ENCODE data around the gene PLCH2. TPM values are rescaled to one million over a fixed set of nuclear protein-coding genes. Genes with fewer than 3 reads are reported as not detected.

PLCH2 gene
- total and polyA plus RNA-seq, 2 of the 13 experiments (the other 11 are each of a cell fraction or from before 2014, with no cell fraction given) = 0.15 to 0.67 TPM

DNA sequence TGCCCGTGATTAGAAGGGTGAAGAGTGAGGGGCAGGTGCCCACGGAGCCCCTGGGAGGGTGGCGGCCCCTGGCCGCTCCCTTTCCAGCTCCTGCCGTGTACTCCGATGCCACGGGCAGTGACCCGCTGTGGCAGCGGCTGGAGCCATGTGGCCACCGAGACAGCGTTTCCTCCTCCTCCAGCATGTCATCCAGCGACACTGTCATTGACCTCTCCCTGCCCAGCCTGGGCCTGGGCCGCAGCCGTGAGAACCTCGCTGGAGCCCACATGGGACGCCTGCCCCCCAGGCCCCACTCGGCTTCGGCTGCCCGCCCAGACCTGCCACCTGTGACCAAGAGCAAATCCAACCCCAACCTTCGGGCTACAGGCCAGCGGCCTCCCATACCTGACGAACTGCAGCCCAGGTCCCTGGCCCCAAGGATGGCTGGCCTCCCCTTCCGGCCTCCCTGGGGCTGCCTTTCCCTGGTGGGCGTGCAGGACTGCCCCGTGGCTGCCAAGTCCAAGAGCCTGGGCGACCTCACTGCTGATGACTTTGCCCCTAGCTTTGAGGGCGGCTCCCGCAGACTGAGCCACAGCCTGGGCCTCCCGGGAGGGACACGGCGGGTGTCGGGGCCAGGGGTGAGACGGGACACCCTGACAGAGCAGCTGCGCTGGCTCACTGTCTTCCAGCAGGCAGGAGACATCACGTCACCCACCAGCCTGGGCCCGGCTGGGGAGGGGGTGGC, 28.3 kb downstream of the PLCH2 start (continued):
- TF ChIP-seq ZBTB1 (CRISPR knock-in tag; IDR thresholded peaks at IDR 0.05; ENCODE audit: borderline replicate concordance) (no peak), MED1 (CRISPR knock-in tag; IDR thresholded peaks at IDR 0.05) (no peak), POGZ (CRISPR knock-in tag; IDR thresholded peaks at IDR 0.05) (no peak), ZNF841 (CRISPR knock-in tag; IDR thresholded peaks at IDR 0.05; ENCODE audit: borderline replicate concordance) (no peak), AGO2 (optimal IDR thresholded peaks at IDR 0.05; ENCODE audit: low read depth, low read length) (peak; percentile 53), HMGA1 (CRISPR knock-in tag; conservative IDR thresholded peaks at IDR 0.05) (no peak), ZFP37 (CRISPR knock-in tag; IDR thresholded peaks at IDR 0.05; ENCODE audit: borderline replicate concordance) (no peak), MAZ (IDR thresholded peaks at IDR 0.05; ENCODE audit: borderline replicate concordance, low read depth, low read length) (no peak), MAZ (CRISPR knock-in tag; IDR thresholded peaks at IDR 0.05; ENCODE audit: low read depth) (no peak), FOXO1 (CRISPR knock-in tag; IDR thresholded peaks at IDR 0.05) (no peak), ZNF230 (CRISPR knock-in tag; IDR thresholded peaks at IDR 0.05) (no peak), SALL2 (CRISPR knock-in tag; IDR thresholded peaks at IDR 0.05) (no peak), ZNF607 (CRISPR knock-in tag; IDR thresholded peaks at IDR 0.05; ENCODE audit: borderline replicate concordance) (0 out of 2 replicates have a peak, but pooled peaks have one; percentile 25), ZNF770 (CRISPR knock-in tag; IDR thresholded peaks at IDR 0.05) (peak; percentile 54)
- TF ChIP-seq, protein P1, sequence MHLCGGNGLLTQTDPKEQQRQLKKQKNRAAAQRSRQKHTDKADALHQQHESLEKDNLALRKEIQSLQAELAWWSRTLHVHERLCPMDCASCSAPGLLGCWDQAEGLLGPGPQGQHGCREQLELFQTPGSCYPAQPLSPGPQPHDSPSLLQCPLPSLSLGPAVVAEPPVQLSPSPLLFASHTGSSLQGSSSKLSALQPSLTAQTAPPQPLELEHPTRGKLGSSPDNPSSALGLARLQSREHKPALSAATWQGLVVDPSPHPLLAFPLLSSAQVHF (CRISPR knock-in tag; IDR thresholded peaks at IDR 0.05) = no peak
- TF ChIP-seq, protein P2, sequence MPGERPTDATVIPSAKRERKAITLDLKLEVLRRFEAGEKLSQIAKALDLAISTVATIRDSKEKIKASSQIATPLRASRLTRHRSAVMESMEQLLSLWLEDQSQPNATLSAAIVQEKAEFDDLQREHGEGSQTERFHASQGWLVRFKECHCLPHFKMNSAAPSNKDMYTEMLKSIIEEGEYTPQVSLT (CRISPR knock-in tag; IDR thresholded peaks at IDR 0.05; ENCODE audit: borderline replicate concordance, low read depth) = no peak
- TF ChIP-seq, protein P3, sequence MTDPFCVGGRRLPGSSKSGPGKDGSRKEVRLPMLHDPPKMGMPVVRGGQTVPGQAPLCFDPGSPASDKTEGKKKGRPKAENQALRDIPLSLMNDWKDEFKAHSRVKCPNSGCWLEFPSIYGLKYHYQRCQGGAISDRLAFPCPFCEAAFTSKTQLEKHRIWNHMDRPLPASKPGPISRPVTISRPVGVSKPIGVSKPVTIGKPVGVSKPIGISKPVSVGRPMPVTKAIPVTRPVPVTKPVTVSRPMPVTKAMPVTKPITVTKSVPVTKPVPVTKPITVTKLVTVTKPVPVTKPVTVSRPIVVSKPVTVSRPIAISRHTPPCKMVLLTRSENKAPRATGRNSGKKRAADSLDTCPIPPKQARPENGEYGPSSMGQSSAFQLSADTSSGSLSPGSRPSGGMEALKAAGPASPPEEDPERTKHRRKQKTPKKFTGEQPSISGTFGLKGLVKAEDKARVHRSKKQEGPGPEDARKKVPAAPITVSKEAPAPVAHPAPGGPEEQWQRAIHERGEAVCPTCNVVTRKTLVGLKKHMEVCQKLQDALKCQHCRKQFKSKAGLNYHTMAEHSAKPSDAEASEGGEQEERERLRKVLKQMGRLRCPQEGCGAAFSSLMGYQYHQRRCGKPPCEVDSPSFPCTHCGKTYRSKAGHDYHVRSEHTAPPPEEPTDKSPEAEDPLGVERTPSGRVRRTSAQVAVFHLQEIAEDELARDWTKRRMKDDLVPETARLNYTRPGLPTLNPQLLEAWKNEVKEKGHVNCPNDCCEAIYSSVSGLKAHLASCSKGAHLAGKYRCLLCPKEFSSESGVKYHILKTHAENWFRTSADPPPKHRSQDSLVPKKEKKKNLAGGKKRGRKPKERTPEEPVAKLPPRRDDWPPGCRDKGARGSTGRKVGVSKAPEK (CRISPR knock-in tag; IDR thresholded peaks at IDR 0.05; ENCODE audit: borderline replicate concordance) = no peak

All from HepG2 (cell line).